Measurements from ENCODE around the gene FUNDC2. TPM values are rescaled to one million over a fixed set of nuclear protein-coding genes. Genes with fewer than 3 reads are reported as not detected.

Gene FUNDC2
- total RNA-seq, 4 donors from 2014 or later = 40.2 to 83.3 (median 59.8) TPM

GRCh38 chrX:155009994-155010472 is 16.6 kb upstream of the FUNDC2 start:
- Histone ChIP-seq H3K36me3 (no peaks in the 10 kb centered on the region), H3K27ac (peak overlapping the region in 2 of 4 donors; percentile 63 to 67), H3K4me1 (peaks cover 0 to 5% (median 0%) of the 10 kb centered on the region in 4 donors), H3K27me3 (no peaks in the 10 kb centered on the region), H3K9me3 (no peaks in the 10 kb centered on the region), H3K4me3 (no peak overlapping the region)
- TF ChIP-seq EP300 (IDR thresholded peaks at IDR 0.05) (peak in 1 of 2 donors; percentile 46), CTCF (IDR thresholded peaks at IDR 0.05) (no peak), POLR2A (IDR thresholded peaks at IDR 0.05) (no peak)
- peak in 1 of 2 donors; percentile 9 for DNase-seq (ENCODE audit: low spot score in 2 of 2)
- WGBS, 2 donors = 10 to 30% methylated on average over 3 of the region's 3 CpGs

GRCh38 chrX:155020591-155020990 is 6.1 kb upstream of the FUNDC2 start:
- Histone ChIP-seq H3K36me3 (no peaks in the 10 kb centered on the region), H3K4me1 (no peaks in the 10 kb centered on the region), H3K27ac (no peak overlapping the region), H3K4me3 (no peak overlapping the region), H3K9me3 (no peaks in the 10 kb centered on the region), H3K27me3 (no peaks in the 10 kb centered on the region)
- no peak for TF ChIP-seq CTCF (IDR thresholded peaks at IDR 0.05)
- TF ChIP-seq POLR2A (IDR thresholded peaks at IDR 0.05) = no peak
- TF ChIP-seq EP300 (IDR thresholded peaks at IDR 0.05) = no peak
- DNase-seq (ENCODE audit: low spot score in 2 of 2) = no peak
- WGBS, 2 donors = 82 to 89% methylated on average over 3 of the region's 3 CpGs

GRCh38 chrX:155022585-155022984 is 4.1 kb upstream of the FUNDC2 start, which contains the start of gene F8:
F8 (minus strand) TSS chrX:155022723; CDS start chrX:155022552, 171 bp downstream.
- 0 to 13% methylated on average over 1 of the region's 1 CpG for WGBS, 2 donors
- Histone ChIP-seq H3K27ac (no peak within 1 kb of the TSS), H3K9me3 (no peaks in the 10 kb centered on the region), H3K27me3 (no peaks in the 10 kb centered on the region), H3K4me3 (no peak within 1 kb of the TSS), H3K4me1 (no peaks in the 10 kb centered on the region), H3K36me3 (no peaks in the 10 kb centered on the region)
- DNase-seq (ENCODE audit: low spot score in 2 of 2) = no peak
- TF ChIP-seq POLR2A (IDR thresholded peaks at IDR 0.05) (no peak), EP300 (IDR thresholded peaks at IDR 0.05) (no peak), CTCF (IDR thresholded peaks at IDR 0.05) (no peak)

- H3K36me3 ChIP-seq = no peaks in the 10 kb centered on the region
- no peak for TF ChIP-seq EP300 (IDR thresholded peaks at IDR 0.05)
- no peak for TF ChIP-seq POLR2A (IDR thresholded peaks at IDR 0.05)
- TF ChIP-seq CTCF (IDR thresholded peaks at IDR 0.05) = no peak
- 86 to 97% methylated on average over 6 of the region's 6 CpGs for WGBS, 2 donors
- no peak for DNase-seq (ENCODE audit: low spot score in 2 of 2)
- H3K9me3 ChIP-seq = no peaks in the 10 kb centered on the region
- no peaks in the 10 kb centered on the region for H3K27me3 ChIP-seq
- H3K27ac ChIP-seq = peak overlapping the region in 1 of 4 donors; percentile 12
- no peak overlapping the region for H3K4me3 ChIP-seq
- peaks cover 0 to 13% (median 0%) of the 10 kb centered on the region in 4 donors for H3K4me1 ChIP-seq
These were observed 2.5 kb upstream of the FUNDC2 start for GRCh38 chrX:155023907-155024833.

- 0 to 45% methylated on average over 11 to 16 of the region's 16 CpGs for WGBS, 2 donors
- H3K27ac ChIP-seq = peak overlapping the region; percentile 91 to 98 (median 95)
These were observed 271 bp upstream of the FUNDC2 start for GRCh38 chrX:155026420-155026726.

More at GRCh38 chrX:155026420-155026726, 271 bp upstream of the FUNDC2 start:
- Histone ChIP-seq H3K36me3 (no peaks in the 10 kb centered on the region), H3K4me1 (peaks cover 0 to 13% (median 0%) of the 10 kb centered on the region in 4 donors), H3K27me3 (no peaks in the 10 kb centered on the region), H3K4me3 (peak overlapping the region; percentile 50 to 79 (median 58)), H3K9me3 (no peaks in the 10 kb centered on the region)
- DNase-seq (ENCODE audit: low spot score in 2 of 2) = no peak
- TF ChIP-seq POLR2A (IDR thresholded peaks at IDR 0.05) (no peak), EP300 (IDR thresholded peaks at IDR 0.05) (no peak), CTCF (IDR thresholded peaks at IDR 0.05) (no peak)
